ENCODE results near the gene SYCN. TPM values are rescaled to one million over a fixed set of nuclear protein-coding genes. Genes with fewer than 3 reads are reported as not detected.

The SYCN gene
- total RNA-seq, 4 donors from 2014 or later = not detected

- Histone ChIP-seq H3K36me3 (no peaks in the 10 kb centered on the region), H3K27me3 (peaks cover 12% of the 10 kb centered on the region), H3K4me3 (no peak overlapping the region), H3K27ac (no peak overlapping the region), H3K4me1 (peaks cover 14% of the 10 kb centered on the region), H3K9me3 (no peaks in the 10 kb centered on the region)
- TF ChIP-seq CTCF (IDR thresholded peaks at IDR 0.05) (no peak), POLR2AphosphoS5 (IDR thresholded peaks at IDR 0.05) (no peak), POLR2A (IDR thresholded peaks at IDR 0.05) (no peak), EP300 (IDR thresholded peaks at IDR 0.05) (no peak)
- no peak for DNase-seq (ENCODE audit: low spot score in 2 of 2)
- WGBS = 50% methylated on average over 11 of the region's 11 CpGs
These were observed 13.3 kb downstream of the SYCN start for GRCh38 chr19:39190768-39191167.

DNA sequence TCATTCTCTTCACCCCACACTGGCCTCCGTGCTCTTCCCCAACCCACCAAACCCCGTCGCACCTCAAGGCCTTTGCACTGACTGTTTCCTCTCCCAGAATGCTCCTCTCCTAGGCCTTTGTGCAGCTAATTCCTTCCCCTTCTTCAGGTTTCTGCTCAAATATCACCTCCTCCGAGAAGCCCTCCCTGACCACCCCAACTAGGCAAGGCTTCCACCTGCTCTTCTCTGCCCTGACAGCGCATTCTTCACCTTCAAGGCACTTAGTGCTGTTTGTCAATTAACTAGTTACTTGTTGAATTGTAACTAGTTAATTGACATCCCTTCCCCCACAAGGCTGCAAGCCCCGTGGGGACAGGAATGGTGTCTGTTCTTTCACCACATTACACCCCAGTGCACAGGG is 15.1 kb downstream of the SYCN start:
- H3K36me3 ChIP-seq = no peaks in the 10 kb centered on the region
- H3K27me3 ChIP-seq = peaks cover 4% of the 10 kb centered on the region
- no peak for DNase-seq (ENCODE audit: low spot score in 2 of 2)
- H3K9me3 ChIP-seq = no peaks in the 10 kb centered on the region
- 76% methylated on average over 6 of the region's 6 CpGs for WGBS
- no peak overlapping the region for H3K4me3 ChIP-seq
- peaks cover 14% of the 10 kb centered on the region for H3K4me1 ChIP-seq
- H3K27ac ChIP-seq = no peak overlapping the region
- TF ChIP-seq EP300 (IDR thresholded peaks at IDR 0.05) = no peak
- TF ChIP-seq POLR2AphosphoS5 (IDR thresholded peaks at IDR 0.05) = no peak
- TF ChIP-seq POLR2A (IDR thresholded peaks at IDR 0.05) = no peak
- TF ChIP-seq CTCF (IDR thresholded peaks at IDR 0.05) = no peak

DNA sequence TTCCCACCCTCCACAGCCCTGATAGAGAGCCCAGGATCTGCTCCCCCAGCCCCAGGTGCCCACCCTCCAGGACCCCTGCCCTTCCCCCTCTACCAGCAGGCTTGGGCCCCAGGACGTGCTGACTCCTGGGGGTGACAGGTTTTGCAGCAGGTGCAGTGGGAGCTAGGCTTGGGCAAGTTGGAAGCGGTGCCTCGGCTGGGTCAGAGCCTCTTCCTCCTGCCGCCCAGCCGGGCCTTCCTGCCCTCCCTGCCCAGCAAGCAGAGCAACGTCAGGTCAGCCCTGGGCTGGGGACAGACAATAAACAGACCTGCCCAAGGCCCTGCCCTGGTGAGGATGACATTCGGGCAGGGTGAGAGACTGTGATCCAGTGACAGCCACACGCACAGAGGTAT is 16.5 kb downstream of the SYCN start:
- no peak overlapping the region for H3K27ac ChIP-seq
- H3K36me3 ChIP-seq = no peaks in the 10 kb centered on the region
- no peak for DNase-seq (ENCODE audit: low spot score in 2 of 2)
- no peaks in the 10 kb centered on the region for H3K9me3 ChIP-seq
- WGBS = 40% methylated on average over 2 of the region's 8 CpGs
- no peak for TF ChIP-seq POLR2AphosphoS5 (IDR thresholded peaks at IDR 0.05)
- TF ChIP-seq POLR2A (IDR thresholded peaks at IDR 0.05) = no peak
- TF ChIP-seq CTCF (IDR thresholded peaks at IDR 0.05) = no peak
- no peak for TF ChIP-seq EP300 (IDR thresholded peaks at IDR 0.05)
- peaks cover 7% of the 10 kb centered on the region for H3K4me1 ChIP-seq
- no peak overlapping the region for H3K4me3 ChIP-seq
- H3K27me3 ChIP-seq = peaks cover 4% of the 10 kb centered on the region

DNA sequence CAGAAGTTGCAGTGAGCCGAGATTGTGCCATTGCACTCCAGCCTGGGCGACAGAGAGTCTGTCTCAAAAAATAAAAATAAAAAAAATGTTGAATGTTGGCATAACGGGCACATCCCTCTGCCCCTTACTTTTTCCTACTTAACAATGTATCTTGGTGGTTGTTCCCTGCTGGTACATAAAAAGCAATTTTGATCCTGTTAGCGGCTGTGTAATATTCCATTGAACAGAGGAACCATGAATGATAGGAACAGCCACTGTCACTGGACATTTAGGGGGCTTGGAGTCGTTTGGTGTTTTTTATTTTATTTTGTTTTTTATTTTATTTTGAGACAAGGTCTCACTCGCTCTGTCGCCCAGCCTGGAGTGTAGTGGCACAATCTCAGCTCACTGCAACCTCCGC is 17.7 kb downstream of the SYCN start:
- Histone ChIP-seq H3K4me3 (no peak overlapping the region), H3K36me3 (no peaks in the 10 kb centered on the region), H3K4me1 (peaks cover 7% of the 10 kb centered on the region), H3K27ac (no peak overlapping the region), H3K27me3 (peaks cover 4% of the 10 kb centered on the region), H3K9me3 (no peaks in the 10 kb centered on the region)
- WGBS = 88% methylated on average over 8 of the region's 8 CpGs
- no peak for TF ChIP-seq POLR2AphosphoS5 (IDR thresholded peaks at IDR 0.05)
- no peak for TF ChIP-seq POLR2A (IDR thresholded peaks at IDR 0.05)
- no peak for TF ChIP-seq CTCF (IDR thresholded peaks at IDR 0.05)
- TF ChIP-seq EP300 (IDR thresholded peaks at IDR 0.05) = no peak
- no peak for DNase-seq (ENCODE audit: low spot score in 2 of 2)

GRCh38 chr19:39183104-39183503 is 21.0 kb downstream of the SYCN start:
- peaks cover 4% of the 10 kb centered on the region for H3K27me3 ChIP-seq
- peaks cover 7% of the 10 kb centered on the region for H3K4me1 ChIP-seq
- no peak for DNase-seq (ENCODE audit: low spot score in 2 of 2)
- no peaks in the 10 kb centered on the region for H3K9me3 ChIP-seq
- TF ChIP-seq POLR2AphosphoS5 (IDR thresholded peaks at IDR 0.05) (no peak), CTCF (IDR thresholded peaks at IDR 0.05) (no peak), EP300 (IDR thresholded peaks at IDR 0.05) (no peak), POLR2A (IDR thresholded peaks at IDR 0.05) (no peak)
- peaks cover 19% of the 10 kb centered on the region for H3K36me3 ChIP-seq
- WGBS = 67% methylated on average over 8 of the region's 8 CpGs
- no peak overlapping the region for H3K27ac ChIP-seq
- no peak overlapping the region for H3K4me3 ChIP-seq

Measured in suprapubic skin (tissue), 4 donors.